ENCODE results near the gene MAP4K1.

MAP4K1 gene

GRCh38 chr19:38657633-38658222, 40.0 kb upstream of the MAP4K1 start:
- H3K4me3 ChIP-seq (ENCODE audit: low read length) = peak overlapping the region; percentile 20
- peak; percentile 94 for DNase-seq (ENCODE audit: low read depth)
- TF ChIP-seq, protein P1, sequence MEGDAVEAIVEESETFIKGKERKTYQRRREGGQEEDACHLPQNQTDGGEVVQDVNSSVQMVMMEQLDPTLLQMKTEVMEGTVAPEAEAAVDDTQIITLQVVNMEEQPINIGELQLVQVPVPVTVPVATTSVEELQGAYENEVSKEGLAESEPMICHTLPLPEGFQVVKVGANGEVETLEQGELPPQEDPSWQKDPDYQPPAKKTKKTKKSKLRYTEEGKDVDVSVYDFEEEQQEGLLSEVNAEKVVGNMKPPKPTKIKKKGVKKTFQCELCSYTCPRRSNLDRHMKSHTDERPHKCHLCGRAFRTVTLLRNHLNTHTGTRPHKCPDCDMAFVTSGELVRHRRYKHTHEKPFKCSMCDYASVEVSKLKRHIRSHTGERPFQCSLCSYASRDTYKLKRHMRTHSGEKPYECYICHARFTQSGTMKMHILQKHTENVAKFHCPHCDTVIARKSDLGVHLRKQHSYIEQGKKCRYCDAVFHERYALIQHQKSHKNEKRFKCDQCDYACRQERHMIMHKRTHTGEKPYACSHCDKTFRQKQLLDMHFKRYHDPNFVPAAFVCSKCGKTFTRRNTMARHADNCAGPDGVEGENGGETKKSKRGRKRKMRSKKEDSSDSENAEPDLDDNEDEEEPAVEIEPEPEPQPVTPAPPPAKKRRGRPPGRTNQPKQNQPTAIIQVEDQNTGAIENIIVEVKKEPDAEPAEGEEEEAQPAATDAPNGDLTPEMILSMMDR (conservative IDR thresholded peaks at IDR 0.05; ENCODE audit: low read length) = no peak

DNA sequence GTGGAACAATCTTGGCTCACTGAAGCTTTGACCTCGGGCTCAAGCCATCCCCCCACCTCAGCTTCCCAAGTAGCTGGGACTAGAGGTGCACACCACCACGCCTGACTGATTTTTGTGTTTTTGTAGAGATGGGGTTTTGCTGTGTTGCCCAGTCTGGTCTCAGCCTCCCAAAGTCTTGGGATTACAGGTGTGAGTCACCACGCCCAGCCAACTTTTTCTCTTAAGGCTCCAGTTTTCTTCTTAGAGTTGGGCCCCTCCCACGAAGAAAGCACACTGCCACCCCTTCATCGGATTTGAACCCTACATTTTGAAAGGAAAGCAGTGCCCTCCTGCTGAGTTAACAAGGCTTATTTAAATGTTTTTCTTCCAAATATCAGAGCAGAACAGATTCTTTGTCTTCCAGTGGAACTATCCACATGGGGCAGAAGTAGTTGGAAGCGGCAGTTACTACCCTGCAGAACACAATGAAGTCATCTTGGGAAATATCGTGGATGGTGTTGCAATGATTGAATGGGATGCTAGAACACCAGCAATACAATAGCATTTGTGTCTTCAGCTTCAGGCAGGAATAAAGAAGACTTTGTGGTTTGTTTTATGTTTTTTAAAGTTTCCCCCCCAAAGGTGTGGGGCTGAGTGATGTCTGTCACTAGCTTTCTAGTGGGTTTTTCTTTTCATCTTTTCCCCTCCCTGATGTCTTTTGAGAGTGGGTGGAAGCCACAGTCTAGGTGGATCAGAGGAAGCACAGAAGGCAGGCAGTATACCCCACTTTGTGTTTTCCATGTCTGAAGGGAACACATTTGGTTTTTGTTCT, 38.6 kb upstream of the MAP4K1 start:
- DNase-seq (ENCODE audit: low read depth) = peak; percentile 80
- no peak overlapping the region for H3K4me3 ChIP-seq (ENCODE audit: low read length)
- TF ChIP-seq, protein P1 (conservative IDR thresholded peaks at IDR 0.05; ENCODE audit: low read length) = peak; percentile 29

- TF ChIP-seq, protein P1 (conservative IDR thresholded peaks at IDR 0.05; ENCODE audit: low read length) = no peak
- no peak overlapping the region for H3K4me3 ChIP-seq (ENCODE audit: low read length)
- no peak for DNase-seq (ENCODE audit: low read depth)
Measured at GRCh38 chr19:38655148-38655824, 37.5 kb upstream of the MAP4K1 start.

- TF ChIP-seq, protein P1 (conservative IDR thresholded peaks at IDR 0.05; ENCODE audit: low read length) = no peak
- no peak overlapping the region; the same call in 1 of the 2 replicates for H3K4me3 ChIP-seq (ENCODE audit: low read length)
- no peak for DNase-seq (ENCODE audit: low read depth)
Measured at GRCh38 chr19:38654628-38655055, 36.9 kb upstream of the MAP4K1 start.

DNA sequence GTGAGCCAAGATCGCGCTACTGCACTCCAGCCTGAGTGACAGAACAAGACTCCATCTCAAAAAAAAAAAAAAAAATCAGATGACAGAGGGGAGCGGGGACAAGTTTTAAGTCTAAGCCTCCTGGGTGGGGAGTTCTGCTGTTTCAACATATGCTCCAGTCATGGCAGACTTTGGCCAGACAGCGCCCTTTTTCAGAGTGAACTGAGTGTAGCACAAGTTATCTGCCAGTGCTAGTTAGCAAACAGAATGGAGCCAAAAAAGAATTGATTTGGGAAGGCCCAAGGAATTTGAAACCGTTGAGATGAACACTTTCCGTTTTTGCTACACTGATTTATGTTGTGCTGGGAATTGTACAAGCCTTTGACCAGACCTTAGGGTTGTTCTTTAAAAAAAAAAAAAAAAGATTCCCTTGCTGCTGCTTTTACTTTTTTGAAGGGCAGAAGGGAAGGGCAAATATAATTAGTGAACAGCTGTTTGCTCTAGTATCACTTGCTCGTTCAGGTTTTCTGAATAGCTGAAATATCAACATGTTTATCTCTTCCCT, 35.3 kb upstream of the MAP4K1 start:
- H3K4me3 ChIP-seq (ENCODE audit: low read length) = peak overlapping the region; percentile 3; the same call in 1 of the 2 replicates

DNA sequence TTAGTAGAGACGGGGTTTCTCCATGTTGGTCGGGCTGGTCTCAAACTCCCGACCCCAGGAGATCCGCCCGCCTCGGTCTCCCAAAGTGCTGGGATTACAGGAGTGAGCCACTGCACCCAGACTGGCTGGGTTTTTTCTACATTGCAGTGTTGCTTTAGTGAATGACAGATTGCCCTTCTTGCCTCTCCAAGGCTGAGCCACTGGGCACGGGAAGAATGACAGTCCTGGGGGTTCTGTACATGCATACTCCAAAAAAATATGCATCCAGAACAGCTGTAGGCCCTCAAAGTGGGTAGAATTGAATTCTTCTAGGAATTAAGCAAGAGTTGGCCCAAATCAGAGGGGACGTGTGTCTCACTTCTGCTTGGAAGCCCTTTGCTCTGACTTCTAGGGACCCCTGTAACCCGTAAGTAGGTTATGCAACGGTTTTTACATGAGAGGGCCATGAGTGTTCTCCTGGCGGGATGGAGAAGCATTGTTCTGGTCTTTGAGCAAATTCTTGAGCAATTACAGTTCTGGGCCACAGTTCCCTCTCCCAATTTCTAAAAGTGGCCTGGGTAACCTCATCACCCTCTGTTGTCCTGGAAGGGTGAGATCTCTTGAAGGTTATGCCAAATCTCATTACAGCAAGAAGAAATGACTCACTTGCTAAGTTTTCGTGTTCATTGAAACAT, 33.3 kb upstream of the MAP4K1 start:
- peak overlapping the region; percentile 96 for H3K4me3 ChIP-seq (ENCODE audit: low read length)
- DNase-seq (ENCODE audit: low read depth) = peak; percentile 95
- TF ChIP-seq, protein P1 (conservative IDR thresholded peaks at IDR 0.05; ENCODE audit: low read length) = peak; percentile 28; the same call in 1 of the 2 replicates

More for the DNA sequence above, 35.3 kb upstream of the MAP4K1 start:
- TF ChIP-seq, protein P1 (conservative IDR thresholded peaks at IDR 0.05; ENCODE audit: low read length) = peak; percentile 25
- DNase-seq (ENCODE audit: low read depth) = peak; percentile 76

Measured in AG10803 (cell line).